MM.1S (cell line): ENCODE measurements around the gene TTC16.

Source experiments
- DNase-seq: peaks from one replicate; pipeline ENCODE4 v3.0.0-alpha.2; 2015
- H2AFZ ChIP-seq: fragments of 300-600 bp; sonication (generic); 2 replicates; pipeline ENCODE4 v1.6.0; 2016; ENCODE audit warnings: antibody characterized with exemption, low read length
- H3F3A ChIP-seq: fragments of 300-600 bp; sonication (generic); 2 replicates; pipeline ENCODE4 v1.6.1; 2016; ENCODE audit warnings: mild to moderate bottlenecking, antibody characterized with exemption, low read length, moderate library complexity, mixed read lengths; ENCODE audit not compliant: insufficient read depth
- H3K27ac ChIP-seq: fragments of 300-600 bp; sonication (generic); 2 replicates; pipeline ENCODE4 v1.5.1; 2016; ENCODE audit warnings: mild to moderate bottlenecking, low read length
- H3K27me3 ChIP-seq: fragments of 300-600 bp; sonication (generic); replicated peaks from 2 replicates; pipeline ENCODE4 v1.6.0; 2016; ENCODE audit warnings: low read length; ENCODE audit not compliant: insufficient read depth
- H3K36me3 ChIP-seq: fragments of 300-600 bp; sonication (generic); replicated peaks from 2 replicates; pipeline ENCODE4 v1.6.1; 2016; ENCODE audit warnings: mild to moderate bottlenecking, low read length, mixed read lengths; ENCODE audit not compliant: insufficient read depth
- H3K4me1 ChIP-seq: fragments of 300-600 bp; sonication (generic); 2 replicates; pipeline ENCODE4 v1.6.1; 2016; ENCODE audit warnings: low read length, mixed read lengths
- H3K4me2 ChIP-seq: fragments of 300-600 bp; sonication (generic); 2 replicates; pipeline ENCODE4 v1.6.0; 2016; ENCODE audit warnings: low read depth, low read length
- H3K4me3 ChIP-seq: fragments of 300-600 bp; sonication (generic); 2 replicates; pipeline ENCODE4 v1.5.1; 2016; ENCODE audit warnings: low read length, mixed read lengths
- H3K79me2 ChIP-seq: fragments of 300-600 bp; sonication (generic); 2 replicates; pipeline ENCODE4 v1.6.1; 2016; ENCODE audit warnings: mixed run types, low read length, mixed read lengths
- H3K9ac ChIP-seq: fragments of 300-600 bp; sonication (generic); 2 replicates; pipeline ENCODE4 v1.6.1; 2016; ENCODE audit warnings: low read length, mixed read lengths
- H3K9me2 ChIP-seq: fragments of 300-600 bp; sonication (generic); replicated peaks from 2 replicates; pipeline ENCODE4 v1.6.1; 2016; ENCODE audit warnings: mild to moderate bottlenecking, low read length, mixed read lengths; ENCODE audit not compliant: insufficient read depth
- H3K9me3 ChIP-seq: fragments of 300-600 bp; sonication (generic); replicated peaks from 2 replicates; pipeline ENCODE4 v1.6.1; 2016; ENCODE audit warnings: mild to moderate bottlenecking, low read length, mixed read lengths; ENCODE audit not compliant: insufficient read depth
- H4K20me1 ChIP-seq: fragments of 300-600 bp; sonication (generic); 2 replicates; pipeline ENCODE4 v1.6.1; 2016; ENCODE audit warnings: mild to moderate bottlenecking, low read length, moderate library complexity, mixed read lengths; ENCODE audit not compliant: insufficient read depth
- EZH2 ChIP-seq: fragments of 300-600 bp; sonication (generic); optimal IDR thresholded peaks from 2 replicates; pipeline ENCODE3; 2017; ENCODE audit warnings: low read depth, mild to moderate bottlenecking, antibody characterized with exemption, low read length, mixed read lengths
- EZH2phosphoT487 ChIP-seq: fragments of 300-600 bp; sonication (generic); IDR thresholded peaks from 2 replicates; pipeline ENCODE4 v1.6.1; 2018; ENCODE audit warnings: antibody characterized with exemption, low read length
- TF ChIP-seq, protein P1 (sequence below): fragments of 300-600 bp; sonication (generic); IDR thresholded peaks from 2 replicates; pipeline ENCODE4 v1.5.1; 2016; ENCODE audit warnings: antibody characterized with exemption, low read length, mixed read lengths

The TTC16 gene

DNA sequence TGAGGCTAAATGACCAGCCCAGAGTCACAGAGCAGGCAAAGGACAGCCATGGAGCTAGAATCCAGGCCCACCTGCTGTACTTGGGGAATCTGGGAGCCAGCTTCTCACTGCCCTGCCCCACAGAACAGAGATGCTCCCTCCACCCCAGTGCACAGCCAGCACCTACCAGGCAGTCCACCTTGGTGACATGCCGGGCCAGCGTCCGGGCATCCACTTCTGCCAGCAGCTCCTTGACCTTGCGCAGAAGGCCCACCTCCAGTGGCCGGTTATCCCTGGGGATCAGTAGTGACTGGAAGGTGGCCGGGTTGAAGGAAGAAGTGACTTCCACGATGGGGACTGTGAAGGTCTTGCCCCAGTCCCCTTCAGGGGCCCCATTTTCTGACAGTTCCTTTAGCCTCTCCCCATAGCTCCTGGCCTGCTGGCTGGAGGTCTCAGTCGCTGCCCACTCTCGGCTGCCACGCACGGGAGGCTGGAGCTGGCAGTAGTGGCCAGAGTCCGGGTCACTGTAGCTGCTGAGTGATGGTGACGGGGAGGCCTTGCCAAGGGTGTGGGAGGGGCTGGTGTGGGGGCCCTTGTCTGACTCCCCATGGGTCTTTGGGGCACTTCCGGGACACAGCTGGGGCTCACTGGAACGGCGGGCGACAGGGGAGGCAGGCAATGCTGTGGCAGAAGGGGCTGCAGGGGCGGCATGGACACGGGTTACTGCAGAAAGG is 28.7 kb downstream of the TTC16 start:
- Histone ChIP-seq H3K4me1 (no peaks in the 10 kb centered on the region), H3K36me3 (no peaks in the 10 kb centered on the region), H3K9ac (no peak overlapping the region), H3K9me3 (no peaks in the 10 kb centered on the region), H4K20me1 (no peaks in the 10 kb centered on the region), H3K27ac (no peak overlapping the region), H3K9me2 (no peaks in the 10 kb centered on the region), H3K4me2 (no peak overlapping the region), H3K4me3 (no peak overlapping the region), H3K79me2 (no peaks in the 10 kb centered on the region), H3K27me3 (no peaks in the 10 kb centered on the region), H3F3A (no peaks in the 10 kb centered on the region), H2AFZ (no peak overlapping the region)
- no peak for DNase-seq
- TF ChIP-seq EZH2phosphoT487, result no peak
- no peak for TF ChIP-seq EZH2
- TF ChIP-seq, protein P1, sequence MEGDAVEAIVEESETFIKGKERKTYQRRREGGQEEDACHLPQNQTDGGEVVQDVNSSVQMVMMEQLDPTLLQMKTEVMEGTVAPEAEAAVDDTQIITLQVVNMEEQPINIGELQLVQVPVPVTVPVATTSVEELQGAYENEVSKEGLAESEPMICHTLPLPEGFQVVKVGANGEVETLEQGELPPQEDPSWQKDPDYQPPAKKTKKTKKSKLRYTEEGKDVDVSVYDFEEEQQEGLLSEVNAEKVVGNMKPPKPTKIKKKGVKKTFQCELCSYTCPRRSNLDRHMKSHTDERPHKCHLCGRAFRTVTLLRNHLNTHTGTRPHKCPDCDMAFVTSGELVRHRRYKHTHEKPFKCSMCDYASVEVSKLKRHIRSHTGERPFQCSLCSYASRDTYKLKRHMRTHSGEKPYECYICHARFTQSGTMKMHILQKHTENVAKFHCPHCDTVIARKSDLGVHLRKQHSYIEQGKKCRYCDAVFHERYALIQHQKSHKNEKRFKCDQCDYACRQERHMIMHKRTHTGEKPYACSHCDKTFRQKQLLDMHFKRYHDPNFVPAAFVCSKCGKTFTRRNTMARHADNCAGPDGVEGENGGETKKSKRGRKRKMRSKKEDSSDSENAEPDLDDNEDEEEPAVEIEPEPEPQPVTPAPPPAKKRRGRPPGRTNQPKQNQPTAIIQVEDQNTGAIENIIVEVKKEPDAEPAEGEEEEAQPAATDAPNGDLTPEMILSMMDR, result no peak

DNA sequence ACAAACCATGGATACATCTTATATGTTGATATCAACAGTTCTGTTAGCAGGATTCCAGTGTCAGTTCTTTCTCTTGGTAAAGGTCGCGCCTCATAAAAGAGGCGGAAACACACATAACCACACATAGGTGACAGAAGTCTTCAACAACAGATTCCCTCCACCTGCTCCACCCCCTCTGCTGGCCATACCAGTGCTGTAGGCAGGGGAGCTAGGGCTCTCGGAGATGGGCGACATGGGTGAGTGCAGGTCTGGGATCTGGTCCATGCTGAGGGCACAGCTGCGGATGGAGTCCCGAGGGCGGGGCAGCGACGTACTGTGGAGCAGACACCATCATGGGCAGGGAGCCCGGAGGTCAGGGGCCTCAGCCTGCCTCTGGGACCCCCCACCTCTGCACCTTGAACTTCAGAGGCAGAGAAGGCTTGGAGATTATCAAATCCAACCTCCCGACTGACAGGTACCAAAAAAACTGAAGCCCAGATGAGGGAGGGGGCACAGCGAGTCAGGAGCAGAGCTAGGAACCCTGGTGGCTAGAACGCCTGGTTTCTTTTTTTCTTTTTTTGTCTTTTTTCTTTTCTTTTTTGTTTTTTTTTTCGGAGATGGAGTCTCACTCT is 31.2 kb downstream of the TTC16 start:
- no peaks in the 10 kb centered on the region for H3K36me3 ChIP-seq

DNA sequence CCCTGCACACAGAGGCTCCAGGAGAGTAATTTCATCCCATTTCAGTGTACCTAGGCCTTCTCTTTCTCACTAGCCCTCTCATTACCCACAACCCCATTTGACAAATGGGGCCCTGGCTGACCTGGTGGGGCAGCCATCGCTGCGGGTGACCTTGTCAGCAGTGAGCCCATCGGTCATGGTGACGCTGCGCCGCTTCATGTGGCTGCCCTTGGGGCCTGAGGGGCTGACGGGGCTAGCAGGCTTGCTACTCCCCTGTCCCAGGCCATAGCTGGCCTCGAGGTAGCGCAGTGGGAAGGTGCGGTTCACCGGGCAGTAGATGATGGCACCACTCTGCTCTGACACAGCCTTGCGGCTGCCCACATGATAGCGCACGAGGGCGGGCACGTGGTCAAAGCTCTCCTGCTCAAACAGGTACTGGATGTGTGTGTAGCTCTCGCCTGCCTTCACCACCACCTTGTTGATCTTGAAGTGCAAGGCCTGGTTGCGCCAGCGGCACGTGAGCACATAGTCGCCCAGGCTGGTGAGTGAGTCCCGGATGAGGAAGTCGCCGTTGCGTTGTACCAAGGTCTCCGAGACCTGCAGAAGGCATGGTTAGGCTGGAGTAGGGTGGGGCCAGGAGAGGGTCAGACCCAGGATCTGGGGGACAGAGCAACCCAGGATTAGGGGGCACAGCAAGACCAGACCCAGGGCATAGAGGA is 33.4 kb downstream of the TTC16 start:
- Histone ChIP-seq H3K36me3 (no peaks in the 10 kb centered on the region), H3K79me2 (no peaks in the 10 kb centered on the region), H3K27me3 (no peaks in the 10 kb centered on the region), H3K4me1 (no peaks in the 10 kb centered on the region), H2AFZ (no peak overlapping the region), H3K9me2 (no peaks in the 10 kb centered on the region), H3F3A (no peaks in the 10 kb centered on the region), H3K4me3 (no peak overlapping the region), H4K20me1 (no peaks in the 10 kb centered on the region), H3K9me3 (no peaks in the 10 kb centered on the region), H3K27ac (no peak overlapping the region), H3K4me2 (no peak overlapping the region), H3K9ac (no peak overlapping the region)
- DNase-seq, result no peak
- TF ChIP-seq EZH2phosphoT487 (no peak), EZH2 (no peak)
- TF ChIP-seq, protein P1, result no peak

More for the DNA sequence above, 31.2 kb downstream of the TTC16 start:
- Histone ChIP-seq H2AFZ (no peak overlapping the region), H3F3A (no peaks in the 10 kb centered on the region), H3K4me1 (no peaks in the 10 kb centered on the region), H3K4me3 (no peak overlapping the region), H3K9ac (no peak overlapping the region), H3K79me2 (no peaks in the 10 kb centered on the region), H3K27me3 (no peaks in the 10 kb centered on the region), H3K4me2 (no peak overlapping the region), H3K9me3 (no peaks in the 10 kb centered on the region), H3K27ac (no peak overlapping the region), H3K9me2 (no peaks in the 10 kb centered on the region), H4K20me1 (no peaks in the 10 kb centered on the region)
- TF ChIP-seq EZH2phosphoT487, result no peak
- TF ChIP-seq EZH2, result no peak
- TF ChIP-seq, protein P1, result no peak
- no peak for DNase-seq
